Stimulated activated CD8-positive, alpha-beta memory T cell treated with anti-CD3 and anti-CD28 coated beads, Interleukin-12 subunit alpha, Interleukin-12 subunit beta, amount 100 ng/mL, for 24 hours (primary cell): ENCODE results near the gene IARS2.
A peak's percentile ranks its signal among the peaks of the same experiment; 100 is the strongest.
"Not testable (repeated sequence)": the region's sequence is repeated elsewhere in the genome, so short reads cannot be mapped to it uniquely, and the experiment has no call there.

Experiments used
- DNase-seq: peaks from one replicate; pipeline ENCODE4 v3.0.0-alpha.2; 2020; ENCODE audit errors: extremely low read depth

The IARS2 gene

DNA sequence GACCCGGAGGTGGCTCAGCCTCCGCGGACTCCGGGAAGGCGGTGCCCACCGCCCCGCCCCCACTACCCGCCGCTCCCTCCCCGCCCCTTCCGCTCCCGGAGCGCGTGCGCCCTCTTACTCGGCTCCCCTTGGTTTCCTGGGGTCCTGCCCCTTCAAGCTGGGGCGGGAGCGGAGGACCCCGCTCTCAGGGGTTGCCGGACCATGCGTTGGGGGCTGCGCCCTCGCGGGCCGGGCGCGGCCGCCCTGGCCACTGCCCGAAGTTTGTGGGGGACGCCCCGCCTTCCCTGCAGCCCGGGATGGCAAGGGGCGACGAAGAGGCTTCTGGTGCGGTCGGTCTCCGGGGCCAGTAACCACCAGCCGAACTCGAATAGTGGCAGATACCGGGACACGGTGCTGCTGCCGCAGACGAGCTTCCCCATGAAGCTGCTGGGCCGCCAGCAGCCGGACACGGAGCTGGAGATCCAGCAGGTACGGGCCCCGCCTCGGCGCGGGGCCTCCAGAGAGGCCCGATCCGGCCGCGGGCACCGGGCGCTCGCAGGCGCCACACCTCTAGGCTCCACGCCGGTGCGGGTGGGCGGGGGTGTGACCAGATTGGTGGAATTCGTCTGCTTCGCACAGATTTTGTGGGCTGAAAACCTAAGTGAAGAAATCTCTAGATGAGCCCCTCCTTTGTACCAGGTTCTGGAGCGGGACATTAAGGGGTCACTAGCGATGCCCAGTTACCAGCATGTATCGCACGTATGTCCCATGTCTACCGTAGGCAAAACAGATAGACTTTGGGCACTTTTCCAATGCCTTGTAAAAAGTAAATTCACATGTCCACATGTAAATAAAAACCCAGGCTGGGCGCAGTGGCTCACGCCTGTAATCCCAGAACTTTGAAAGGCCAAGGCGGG is at the start of gene IARS2:
IARS2 (plus strand) TSS at position 117 of the 896 bp plus-strand sequence; CDS start at position 202, 85 bp downstream.
- DNase-seq, result peak; percentile 83

DNA sequence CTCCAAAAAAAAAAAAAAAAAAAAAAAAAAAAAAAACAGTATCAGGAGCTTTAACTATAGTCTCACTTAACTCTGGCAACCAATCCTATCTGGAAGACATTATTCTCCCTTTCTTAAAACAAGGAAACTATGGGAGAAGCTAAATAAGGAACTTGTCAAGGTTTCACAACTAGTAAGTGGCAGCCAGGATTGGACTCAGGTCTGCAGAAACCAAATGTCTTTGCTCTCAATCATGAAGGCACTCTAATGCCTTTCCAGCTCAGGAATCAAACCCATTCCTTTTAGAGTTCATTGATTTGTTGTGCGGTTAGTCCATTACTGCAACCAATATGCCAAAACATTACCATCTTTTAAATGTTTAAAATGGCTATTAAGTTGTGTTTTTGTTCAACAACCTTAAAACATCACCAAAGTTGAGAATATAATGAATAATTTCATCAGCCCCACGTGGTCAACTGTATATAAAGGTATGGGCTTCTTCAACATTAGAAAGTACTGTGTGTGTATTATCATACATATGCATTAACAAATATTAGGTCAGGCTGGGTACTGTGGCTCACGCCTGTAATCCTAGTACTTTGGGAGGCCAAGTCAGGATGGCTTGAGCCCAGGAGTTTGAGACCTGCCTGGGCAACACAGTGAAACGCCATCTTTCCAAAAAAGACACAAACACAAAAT is 49.1 kb upstream of the IARS2 start:
- DNase-seq, result no peak

DNA sequence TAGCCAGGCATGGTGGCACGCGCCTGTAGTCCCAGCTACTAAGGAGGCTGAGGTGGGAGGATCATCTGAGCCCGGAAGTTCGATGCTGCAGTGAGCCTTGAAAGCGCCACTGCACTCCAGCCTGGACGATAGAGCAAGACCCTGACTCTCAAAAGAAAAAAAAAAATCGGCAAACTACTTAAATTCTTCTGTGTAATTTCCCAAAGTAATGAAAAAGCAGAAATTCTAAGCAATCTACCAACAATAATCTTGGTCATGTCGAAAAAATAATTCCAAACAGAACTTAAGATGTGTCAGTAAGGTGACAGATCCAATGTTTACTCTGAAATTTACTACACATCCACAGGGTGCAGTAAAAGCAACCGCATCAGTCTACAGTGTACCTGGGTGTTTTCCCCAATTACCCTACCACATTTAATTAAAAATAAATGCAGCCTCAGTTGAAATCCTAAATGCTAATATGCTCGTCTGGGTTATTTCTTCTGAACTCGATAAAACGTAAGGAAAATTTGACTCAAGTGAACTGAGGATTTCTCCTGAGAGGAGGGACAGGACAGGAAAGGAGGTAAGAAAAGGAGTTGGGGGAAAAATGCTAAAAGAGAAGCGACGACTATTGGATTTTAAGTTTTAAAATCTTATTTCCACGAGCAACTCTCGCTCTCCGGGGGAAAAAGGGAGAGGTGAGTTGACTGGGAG is 48.4 kb upstream of the IARS2 start:
- DNase-seq, result no peak

DNA sequence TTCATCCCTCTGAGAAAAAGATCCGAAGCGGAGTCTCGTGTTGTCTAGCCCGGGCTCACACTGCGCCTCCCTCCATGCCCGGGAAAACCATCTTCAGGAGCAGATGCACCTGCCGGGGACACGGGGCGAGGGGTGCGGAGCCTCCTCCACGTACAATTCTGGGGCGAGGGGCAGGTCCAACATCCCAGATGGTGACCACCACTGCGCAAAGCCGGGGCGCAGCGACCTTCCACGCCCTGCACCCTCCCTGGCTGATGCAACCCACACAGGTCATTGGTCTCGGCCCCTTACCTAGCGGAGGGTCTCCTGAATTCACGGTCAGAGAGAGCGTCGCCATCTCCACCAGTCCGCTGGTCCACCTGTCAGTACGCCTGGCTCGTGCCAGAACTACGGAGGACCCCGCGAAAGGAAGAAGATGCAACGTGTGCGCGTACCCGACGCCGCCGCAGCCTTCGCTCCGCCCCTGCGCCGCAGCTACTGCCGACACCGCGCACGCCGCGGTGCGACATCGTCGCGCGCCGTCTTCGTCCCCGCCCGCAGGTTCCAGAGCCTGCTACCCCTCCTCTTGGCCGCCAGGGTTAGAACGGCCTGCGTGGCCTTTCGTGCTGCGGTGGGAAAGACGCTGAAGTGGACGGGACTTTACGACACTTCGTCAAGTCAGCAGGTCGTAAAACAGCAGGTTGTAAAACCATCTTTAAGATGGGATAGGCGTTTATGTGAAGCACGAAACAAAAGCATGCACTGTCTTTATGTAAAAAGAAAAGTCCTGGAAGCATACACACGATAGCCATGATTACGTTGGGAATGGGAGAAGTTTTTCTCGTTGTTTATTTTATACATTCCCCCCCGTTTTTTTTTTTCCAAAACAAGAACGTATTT is 47.6 kb upstream of the IARS2 start, which contains the start of gene EPRS1:
EPRS1 (minus strand) TSS at position 454 of the 879 bp plus-strand sequence; CDS start at position 337, 117 bp downstream.
- peak; percentile 82 for DNase-seq

DNA sequence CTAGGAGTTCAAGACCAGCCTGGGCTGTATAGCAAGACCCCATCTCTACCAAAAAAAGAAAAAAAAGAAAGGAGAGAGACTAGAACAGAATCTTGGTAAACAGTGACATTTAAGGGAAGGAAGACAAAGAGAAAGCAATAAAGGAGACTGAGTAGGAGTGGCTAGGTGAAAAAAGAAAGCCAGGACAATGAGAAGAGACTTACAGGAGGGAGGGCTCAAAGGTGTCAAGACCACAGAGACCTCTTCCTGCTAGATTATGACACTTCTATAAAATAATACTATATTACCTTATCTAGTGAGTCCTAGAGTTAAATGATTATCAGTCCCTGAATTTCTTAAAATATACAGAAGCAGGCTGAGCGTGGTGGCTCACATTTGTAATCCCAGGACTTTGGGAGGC is 37.6 kb upstream of the IARS2 start:
- DNase-seq, result no peak

DNA sequence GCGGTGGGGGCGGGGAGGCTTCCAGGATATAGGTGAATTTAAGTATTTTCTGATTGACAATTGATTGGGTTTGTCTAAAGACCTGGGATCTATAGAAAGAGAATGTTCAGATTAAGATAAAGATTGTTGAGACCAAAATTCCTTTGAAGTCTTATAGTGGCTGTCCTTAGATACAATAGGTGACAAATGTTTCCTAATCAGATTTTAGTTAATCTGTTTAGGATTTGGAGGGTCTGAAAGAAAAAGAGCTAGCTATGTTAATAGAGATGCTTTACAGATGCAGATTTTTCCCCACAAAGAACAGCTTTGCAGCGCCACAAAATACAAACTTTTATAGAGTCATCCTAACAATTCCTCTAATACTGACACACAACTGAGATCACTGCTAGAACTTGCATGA is 33.1 kb upstream of the IARS2 start:
- no peak for DNase-seq

DNA sequence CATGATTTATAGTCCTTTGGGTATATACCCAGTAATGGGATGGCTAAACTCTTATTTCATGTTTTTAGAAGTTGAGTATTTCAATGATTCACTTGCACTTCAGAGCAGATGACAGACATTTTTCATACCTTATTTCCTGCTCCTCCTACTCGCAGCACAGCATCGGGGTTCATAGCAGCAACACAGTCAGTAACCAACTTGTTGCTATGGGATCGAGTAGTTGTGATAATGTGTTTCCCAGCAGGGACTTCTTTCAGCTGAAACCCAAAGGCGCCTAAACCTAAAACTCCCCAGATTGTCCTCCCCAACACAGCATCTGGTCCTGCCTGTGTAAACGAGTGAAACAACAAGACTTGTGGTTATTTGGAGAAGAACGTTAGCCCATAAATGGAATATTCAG is 31.3 kb upstream of the IARS2 start:
- no peak for DNase-seq

DNA sequence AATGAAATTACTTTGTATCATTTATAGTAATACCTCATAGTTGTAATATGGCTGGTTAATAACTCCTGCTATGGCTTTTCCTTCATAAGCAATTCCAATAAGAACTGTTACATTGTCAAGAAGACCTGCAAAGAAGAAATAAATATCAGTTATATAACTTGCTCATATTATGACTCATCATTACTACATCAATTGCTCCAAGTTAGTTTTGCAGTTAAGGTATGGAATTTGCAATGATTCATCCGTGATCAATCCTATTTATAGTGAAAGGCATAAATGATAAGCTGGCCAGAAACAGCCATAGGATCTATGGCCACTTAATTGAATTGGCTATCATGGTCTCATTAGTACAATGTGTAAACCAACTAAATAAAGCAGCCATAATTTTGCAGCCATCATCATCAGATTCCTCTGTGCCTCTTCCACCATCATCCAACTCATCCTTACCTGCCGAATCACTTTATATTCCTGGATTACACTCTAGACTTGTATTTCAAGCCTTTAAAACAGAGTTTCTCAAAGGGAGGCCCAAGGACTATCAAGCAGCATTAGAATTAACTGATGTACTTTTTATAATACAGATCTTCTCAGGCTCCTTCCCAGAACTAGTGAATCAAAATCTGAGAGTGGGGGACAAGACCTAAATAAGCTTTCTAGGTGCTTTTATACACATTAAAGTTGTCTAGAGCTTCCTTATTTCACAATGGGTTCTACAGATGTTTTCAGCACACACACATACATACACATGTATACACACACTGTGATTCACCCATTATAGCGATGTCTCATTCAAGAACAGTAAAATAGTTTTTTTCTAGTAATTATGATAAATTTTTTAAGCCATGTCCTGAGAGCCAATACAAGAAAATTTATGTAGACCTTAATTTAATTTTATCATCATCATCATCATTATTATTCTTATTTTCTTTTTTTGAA is 26.4 kb upstream of the IARS2 start:
- no peak for DNase-seq

DNA sequence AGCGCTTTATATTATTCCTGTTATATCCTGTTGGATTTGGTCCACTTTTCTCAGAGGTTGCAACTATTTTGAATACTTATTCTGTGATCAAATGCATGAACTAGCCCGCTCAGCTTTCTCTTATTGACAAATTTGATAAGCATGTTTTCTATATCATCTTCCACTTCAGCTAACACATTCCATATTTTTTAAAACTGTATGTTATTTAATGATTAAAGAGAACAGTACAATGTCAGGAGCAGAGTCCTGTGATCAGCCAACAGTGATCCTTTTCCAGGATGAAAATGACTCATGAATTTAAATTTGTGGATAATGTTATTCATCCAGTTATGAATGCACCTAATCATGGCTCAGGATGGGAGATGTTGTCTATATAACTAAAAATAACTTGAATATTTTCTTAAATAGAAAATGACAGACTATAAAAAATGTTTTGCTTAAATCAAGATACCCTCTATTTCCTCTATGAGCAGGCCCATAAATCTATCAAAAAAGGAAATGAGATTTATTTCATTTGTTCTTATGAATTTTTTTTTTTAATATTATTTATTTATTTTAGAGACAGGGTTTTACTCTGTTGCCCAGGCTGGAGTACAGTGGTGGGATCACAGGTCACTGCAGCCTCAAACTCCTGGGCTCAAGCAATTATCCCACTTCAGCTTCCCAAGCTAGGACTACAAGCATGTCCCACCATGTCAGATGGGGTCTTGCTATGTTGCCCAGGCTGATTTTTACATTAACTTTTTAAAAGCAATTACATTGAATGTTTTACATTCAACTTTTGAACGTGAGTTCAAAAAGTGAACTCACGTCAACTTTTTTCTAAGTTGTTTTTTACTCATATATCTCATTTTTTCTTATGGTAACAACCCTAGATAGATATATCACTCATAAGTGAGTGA is 16.8 kb upstream of the IARS2 start:
- DNase-seq, result no peak

DNA sequence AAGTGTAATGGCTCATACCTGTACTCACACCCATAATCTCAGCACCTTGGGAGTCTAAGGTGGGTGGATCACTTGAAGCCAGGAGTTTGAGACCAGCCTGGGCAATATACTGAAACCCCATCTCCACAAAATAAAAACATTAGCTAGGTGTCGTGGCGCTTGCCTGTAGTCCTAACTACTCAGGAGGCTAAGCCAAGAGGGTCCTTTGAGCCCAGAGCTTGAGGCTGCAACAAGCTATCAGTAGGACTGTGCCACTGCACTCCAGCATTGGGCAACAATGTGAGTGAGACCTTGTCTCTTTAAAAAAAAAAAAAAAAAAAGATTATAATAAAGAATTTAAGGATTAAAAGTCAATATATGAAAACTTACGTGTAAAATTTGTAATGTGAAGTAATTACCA is 16.0 kb upstream of the IARS2 start:
- no peak for DNase-seq

DNA sequence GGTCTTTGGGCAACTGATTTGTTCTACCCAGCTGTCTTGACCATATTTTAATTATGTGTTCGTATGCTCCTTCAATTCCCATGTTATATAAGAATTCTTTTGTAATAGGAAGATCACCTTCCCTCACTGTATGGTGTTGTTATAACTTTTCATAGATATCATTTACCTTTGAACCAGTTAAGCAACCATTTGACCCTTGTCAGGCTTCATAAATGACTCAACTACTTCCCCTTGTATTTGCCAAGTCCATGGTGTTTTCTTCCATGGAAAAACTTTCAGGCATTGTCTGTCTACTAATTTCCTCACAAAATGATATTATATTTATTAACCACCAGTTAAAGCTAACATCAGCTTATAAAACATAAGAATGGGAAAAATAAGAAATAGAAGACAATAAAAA is 9.5 kb upstream of the IARS2 start:
- DNase-seq, result no peak

DNA sequence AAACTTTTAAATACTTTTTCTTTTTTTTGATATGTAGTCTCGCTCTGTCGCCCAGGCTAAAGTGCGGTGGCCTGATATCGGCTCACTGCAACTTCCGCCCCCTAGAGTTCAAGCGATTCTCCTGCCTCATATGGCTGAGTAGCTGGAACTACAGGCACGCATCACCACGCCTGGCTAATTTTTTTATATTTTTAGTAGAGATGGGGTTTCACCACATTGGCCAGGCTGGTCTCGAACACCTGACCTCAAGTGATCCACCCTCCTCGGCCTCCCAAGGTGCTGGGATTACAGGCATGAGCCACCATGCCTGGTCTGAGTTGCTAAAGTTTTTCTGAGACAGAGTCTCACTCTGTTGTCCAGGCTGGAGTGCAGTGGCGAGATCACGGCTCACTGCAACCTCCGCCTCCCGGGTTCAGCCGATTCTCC is 7.7 kb upstream of the IARS2 start:
- DNase-seq, result not testable (repeated sequence)

DNA sequence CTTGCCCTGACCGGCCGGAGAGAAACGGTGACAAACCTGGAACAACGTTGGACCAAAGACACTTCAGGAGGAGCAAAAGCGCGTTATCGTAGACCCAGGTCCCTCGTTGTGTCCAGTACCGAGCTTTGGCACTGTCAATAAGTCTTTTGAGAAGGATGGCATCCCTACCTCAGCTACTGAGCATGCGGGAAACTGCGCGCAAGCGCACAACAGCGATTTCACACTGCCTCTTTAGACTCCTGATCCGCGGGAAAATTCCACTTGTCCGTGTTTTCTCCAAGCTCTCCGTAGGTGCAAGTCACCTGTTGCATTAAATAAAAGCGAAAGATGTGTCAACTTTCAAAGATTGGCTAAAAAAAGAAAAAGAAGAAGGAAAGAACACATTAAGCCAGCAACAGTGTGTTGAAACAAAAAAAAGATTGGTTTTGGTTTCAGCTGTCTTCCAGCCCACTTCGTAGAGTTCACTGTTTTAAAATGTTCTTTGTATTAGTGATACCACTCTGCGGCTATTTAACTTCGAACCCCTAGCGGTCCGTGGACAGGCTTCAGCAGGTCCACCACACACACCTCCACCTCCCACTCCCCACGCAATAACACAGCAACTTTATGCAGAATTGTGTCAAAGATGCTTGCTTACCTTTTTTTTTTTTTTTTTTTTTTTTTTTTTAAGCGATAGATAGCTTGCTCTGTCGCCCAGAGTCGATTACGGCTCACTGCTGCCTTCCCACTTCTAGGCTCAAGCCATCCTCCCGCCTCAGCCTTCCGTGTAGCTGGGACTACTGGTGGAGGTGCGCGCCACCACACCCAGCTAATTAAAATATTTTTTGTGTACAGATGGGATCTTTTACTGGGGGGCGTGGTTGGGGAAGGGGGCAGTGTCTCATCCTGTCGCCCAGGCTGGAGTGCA is 4.0 kb upstream of the IARS2 start, which contains the start of gene BPNT1:
BPNT1 (minus strand) TSS at position 139 of the 907 bp plus-strand sequence. CDS start 9,942 bp downstream, outside the sequence.
- DNase-seq, result peak; percentile 89

DNA sequence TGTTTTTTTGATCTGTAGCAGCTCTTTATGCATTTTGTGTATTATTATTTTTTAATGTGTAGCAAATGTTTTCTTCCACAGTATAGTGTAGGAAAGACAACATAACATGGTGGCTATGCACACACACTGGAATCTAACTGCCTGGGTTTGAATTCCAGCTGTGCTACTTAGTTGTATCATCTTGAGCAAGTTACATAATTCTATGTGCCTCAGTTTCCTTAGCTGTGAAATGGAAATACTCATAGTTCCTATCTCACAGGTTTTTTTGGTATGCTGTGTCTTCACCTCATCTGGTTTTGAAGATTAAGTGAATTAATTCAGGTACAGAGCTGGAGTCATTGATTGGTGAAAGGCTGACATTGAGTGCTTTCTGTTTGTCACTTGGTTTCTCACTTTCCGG is 1.2 kb upstream of the IARS2 start:
- DNase-seq, result no peak

DNA sequence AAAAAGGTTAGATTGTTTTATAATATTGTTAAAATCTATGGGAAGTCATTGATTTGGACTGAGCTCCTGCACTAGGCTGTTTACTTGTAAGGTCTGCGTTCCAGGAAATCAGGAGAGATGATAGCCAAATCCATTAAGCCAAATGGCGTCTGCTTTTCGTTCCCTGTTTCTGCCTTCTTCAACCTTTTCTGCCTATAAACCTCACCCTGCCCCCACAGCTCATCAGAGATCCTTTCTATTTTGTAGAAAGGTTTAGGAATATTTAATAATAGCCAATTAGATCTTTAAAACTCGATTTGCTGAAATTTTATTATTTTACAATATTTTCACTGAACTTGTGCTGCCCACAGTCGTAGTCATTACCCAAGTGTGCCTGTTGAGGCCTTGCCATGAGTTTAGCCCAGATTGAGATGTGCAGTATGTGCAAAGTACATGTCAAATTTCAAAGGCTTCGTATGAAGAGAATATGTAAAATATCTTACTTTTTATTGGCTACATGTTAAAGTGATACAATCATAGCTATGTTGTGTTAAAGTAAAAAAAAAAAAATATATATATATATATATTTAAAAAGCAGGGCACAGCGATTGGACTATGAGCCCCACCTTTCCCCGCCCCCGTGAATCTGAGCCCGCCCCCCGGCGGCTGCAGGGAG is 444 bp upstream of the IARS2 start:
- no peak for DNase-seq

DNA sequence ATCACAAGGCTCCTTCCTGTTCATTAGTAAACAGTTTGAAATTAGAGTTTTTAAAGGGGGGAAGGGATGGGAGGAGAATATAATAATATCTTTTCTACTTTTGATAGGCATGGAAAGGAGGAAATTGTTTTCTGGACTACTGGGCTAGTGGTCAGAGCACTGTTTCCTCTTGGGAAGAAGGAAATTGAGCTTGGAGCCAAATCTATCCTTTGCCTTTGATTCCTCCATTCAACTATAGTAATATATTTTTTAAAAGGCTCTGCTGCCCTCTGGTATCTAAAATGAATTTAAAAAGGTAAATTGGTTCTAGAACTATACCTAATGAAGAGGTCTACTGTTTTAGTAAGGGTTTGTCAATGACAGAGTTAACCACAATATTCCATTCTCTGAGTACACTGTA is 5.9 kb downstream of the IARS2 start:
- no peak for DNase-seq

DNA sequence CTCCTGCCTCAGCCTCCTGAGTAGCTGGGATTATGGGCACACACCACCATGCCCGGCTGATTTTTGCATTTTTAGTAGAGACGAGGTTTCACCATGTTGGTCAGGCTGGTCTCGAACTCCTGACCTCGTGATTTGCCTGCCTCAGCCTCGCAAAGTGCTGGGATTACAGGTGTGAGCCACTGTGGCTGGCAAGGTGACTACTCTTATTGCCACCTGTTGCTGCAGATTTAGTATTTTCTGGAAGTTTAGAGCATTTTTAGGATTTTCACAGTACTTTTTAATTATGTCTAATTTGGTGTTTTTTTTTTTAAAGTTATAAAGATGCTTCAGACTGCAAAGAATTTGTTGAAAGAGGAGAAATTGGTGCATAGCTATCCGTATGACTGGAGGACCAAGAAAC is 16.5 kb downstream of the IARS2 start:
- DNase-seq, result not testable (repeated sequence)
